Adrenal gland (tissue), 12 donors: ENCODE results near the gene NDUFC2. TPM values are rescaled to one million over a fixed set of nuclear protein-coding genes. Genes with fewer than 3 reads are reported as not detected.

Experiments used
- DNase-seq, 7 donors: peaks; one replicate each; pipeline ENCODE4 v3.0.0-alpha.2; 2019 to 2020
- H3K27ac ChIP-seq, 5 donors: fragments of 200-600 bp; sonication (generic) in 4 of 5; 1 replicate in 3 of 5; 2 replicates in 2 of 5; pipeline versions ENCODE4 v1.5.1 to v1.8.0; 2016 to 2020; ENCODE audit warnings: mild to moderate bottlenecking in 1 of 5
- H3K27me3 ChIP-seq: fragments of 200-600 bp; 2 replicates; pipeline ENCODE4 v1.8.0; 2021
- H3K36me3 ChIP-seq, 2 donors: fragments of 200-600 bp; replicated peaks in 1 of 2; 1 replicate in 1 of 2; 2 replicates in 1 of 2; pipeline versions ENCODE4 v1.5.1 to v1.8.0; 2018 to 2022
- H3K4me1 ChIP-seq, 2 donors: fragments of 200-600 bp; replicated peaks in 1 of 2; 1 replicate in 1 of 2; 2 replicates in 1 of 2; pipeline versions ENCODE4 v1.5.1 to v1.8.0; 2018 to 2021
- H3K4me3 ChIP-seq, 4 donors: fragments of 200-600 bp; sonication (generic) in 3 of 4; one replicate each; pipeline ENCODE4 v1.5.1; 2016 to 2018
- H3K9me3 ChIP-seq, 3 donors: fragments of 200-600 bp; sonication (generic) in 1 of 3; replicated peaks in 1 of 3; 1 replicate in 2 of 3; 2 replicates in 1 of 3; pipeline versions ENCODE4 v1.5.1 to v1.8.0; 2016 to 2021
- POLR2A ChIP-seq, 2 donors: fragments of 450-650 bp; IDR thresholded peaks; one replicate each; pipeline ENCODE4 v1.6.1; 2017; ENCODE audit warnings: antibody characterized with exemption in 2 of 2, mild to moderate bottlenecking in 2 of 2, moderate library complexity in 1 of 2
- WGBS, 4 donors: extraction: QIAGEN DNeasy Blood & Tissue Kit in 2 of 4; methylation state at CpG; one replicate each; pipeline versions ENCODE4 v1.1.5 to v1.1.7; 2013 to 2017; 5-methylcytosine and 5-hydroxymethylcytosine counted together
- intact Hi-C, 2 donors: fragments of 100-400 bp; cut with DNase I; formaldehyde crosslinking; loops; one replicate each; pipeline versions ENCODE4 v1.14.1 to v1.15.0; 2022 to 2023
- polyA plus RNA-seq, 3 donors: library from polyadenylated mRNA; stranded (reverse); fragments of 200-250 nt in 2 of 3; fragments of 350-450 nt in 1 of 3; fragmentation: Illumina TruSeq in 1 of 3; extraction: RNeasy Lipid Tissue Mini Kit (QIAGEN cat#74804) in 1 of 3; gene quantifications; one replicate each; pipeline ENCODE4 v1.2.3, GENCODE V29; 2013 to 2014
- total RNA-seq, 9 donors: library from RNA; depleted of rRNA in 4 of 9; stranded (reverse); fragments of >200 nt in 4 of 9; fragments of 120-200 nt in 1 of 9; fragmentation: NEBNext Ultra II Directional in 1 of 9; extraction: Animal tissue kit (Norgen Biotek cat#: 25700) in 1 of 9; gene quantifications; one replicate each; pipeline versions ENCODE4 v1.1.0 to v1.2.4, GENCODE V29; 2013 to 2023
- TF ChIP-seq, protein P1 (sequence below), 6 experiments: fragments of 450-650 bp in 4 of 6; fragments of 200-600 bp in 2 of 6; sonication (generic) in 1 of 6; IDR thresholded peaks; 1 replicate in 5 of 6; 2 replicates in 1 of 6; pipeline versions ENCODE4 v1.5.1 to v1.8.0; 2016 to 2021; ENCODE audit warnings: antibody characterized with exemption in 6 of 6, mild to moderate bottlenecking in 2 of 6, moderate library complexity in 1 of 6
- donor health status: healthy with polysubstance abuse.
- donor health status: Bipolar disorder and iron deficiency.
- donor health status: DM: yes; HTN: yes; CAD: no.
- donor health status: DM: no; HTN: no; CAD: no.
- donor health status: DM: no; HTN: no; CAD: no.
- donor health status: DM: yes; HTN: yes; CAD: no.

NDUFC2 gene
- total and polyA plus RNA-seq, 12 donors = 75.4 to 487 (median 332) TPM

DNA sequence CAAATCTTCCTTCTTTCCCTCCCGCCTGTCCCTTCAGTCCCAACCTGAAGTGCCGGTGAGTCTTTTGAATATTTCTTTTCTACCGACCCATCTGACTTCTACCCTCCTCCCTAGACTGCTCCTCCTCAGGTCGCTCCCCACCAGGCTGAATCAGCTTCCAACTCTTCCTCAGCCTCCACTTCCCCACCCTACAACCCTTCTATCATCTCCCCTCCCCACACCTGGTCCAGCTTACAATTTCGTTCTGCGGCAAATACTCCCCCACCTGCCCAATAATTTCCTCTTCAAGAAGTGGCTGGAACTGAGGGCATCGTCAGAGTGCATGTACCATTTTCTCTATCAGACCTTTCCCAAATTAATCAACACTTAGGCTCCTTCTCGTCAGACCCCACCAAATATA is 2.5 kb upstream of the NDUFC2 start:
- no peak for DNase-seq
- TF ChIP-seq POLR2A (IDR thresholded peaks at IDR 0.05) = no peak
- TF ChIP-seq, protein P1, sequence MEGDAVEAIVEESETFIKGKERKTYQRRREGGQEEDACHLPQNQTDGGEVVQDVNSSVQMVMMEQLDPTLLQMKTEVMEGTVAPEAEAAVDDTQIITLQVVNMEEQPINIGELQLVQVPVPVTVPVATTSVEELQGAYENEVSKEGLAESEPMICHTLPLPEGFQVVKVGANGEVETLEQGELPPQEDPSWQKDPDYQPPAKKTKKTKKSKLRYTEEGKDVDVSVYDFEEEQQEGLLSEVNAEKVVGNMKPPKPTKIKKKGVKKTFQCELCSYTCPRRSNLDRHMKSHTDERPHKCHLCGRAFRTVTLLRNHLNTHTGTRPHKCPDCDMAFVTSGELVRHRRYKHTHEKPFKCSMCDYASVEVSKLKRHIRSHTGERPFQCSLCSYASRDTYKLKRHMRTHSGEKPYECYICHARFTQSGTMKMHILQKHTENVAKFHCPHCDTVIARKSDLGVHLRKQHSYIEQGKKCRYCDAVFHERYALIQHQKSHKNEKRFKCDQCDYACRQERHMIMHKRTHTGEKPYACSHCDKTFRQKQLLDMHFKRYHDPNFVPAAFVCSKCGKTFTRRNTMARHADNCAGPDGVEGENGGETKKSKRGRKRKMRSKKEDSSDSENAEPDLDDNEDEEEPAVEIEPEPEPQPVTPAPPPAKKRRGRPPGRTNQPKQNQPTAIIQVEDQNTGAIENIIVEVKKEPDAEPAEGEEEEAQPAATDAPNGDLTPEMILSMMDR (IDR thresholded peaks at IDR 0.05) = no peak
- H3K36me3 ChIP-seq = no peaks in the 10 kb centered on the region
- no peak overlapping the region for H3K27ac ChIP-seq
- intact Hi-C loops = no loop called here
- no peaks in the 10 kb centered on the region for H3K27me3 ChIP-seq
- 83 to 88% (median 86%) methylated on average over 8 of the region's 8 CpGs for WGBS, 4 donors
- H3K4me1 ChIP-seq = peaks cover 14 to 18% of the 10 kb centered on the region in 2 donors
- no peaks in the 10 kb centered on the region for H3K9me3 ChIP-seq
- no peak overlapping the region for H3K4me3 ChIP-seq

DNA sequence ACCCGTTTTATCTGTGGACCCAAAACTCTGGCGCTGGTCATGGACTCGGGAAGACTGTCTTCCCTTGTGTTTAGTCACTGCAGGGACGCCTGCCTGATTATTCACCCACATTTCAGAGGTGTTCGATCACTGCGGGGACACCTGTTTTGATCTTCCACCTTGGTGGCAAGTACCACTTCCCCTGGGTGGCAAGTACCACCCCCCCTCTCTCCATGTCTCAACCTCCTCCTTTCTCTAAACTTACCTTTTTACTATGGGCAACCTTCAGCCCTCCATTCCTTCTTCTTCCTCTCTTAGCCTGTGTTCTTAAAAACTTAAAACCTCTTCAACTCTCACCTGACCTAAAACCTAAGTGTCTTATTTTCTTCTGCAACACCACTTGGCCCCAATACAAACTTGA is 1.9 kb upstream of the NDUFC2 start:
- TF ChIP-seq, protein P1 (IDR thresholded peaks at IDR 0.05) = no peak
- TF ChIP-seq POLR2A (IDR thresholded peaks at IDR 0.05) = no peak
- WGBS, 4 donors = 88 to 89% (median 89%) methylated on average over 6 of the region's 6 CpGs
- peaks cover 18 to 24% of the 10 kb centered on the region in 2 donors for H3K4me1 ChIP-seq
- no peaks in the 10 kb centered on the region for H3K9me3 ChIP-seq
- intact Hi-C loops = no loop called here
- no peak for DNase-seq
- no peak overlapping the region for H3K27ac ChIP-seq
- H3K27me3 ChIP-seq = no peaks in the 10 kb centered on the region
- H3K4me3 ChIP-seq = no peak overlapping the region
- no peaks in the 10 kb centered on the region for H3K36me3 ChIP-seq

DNA sequence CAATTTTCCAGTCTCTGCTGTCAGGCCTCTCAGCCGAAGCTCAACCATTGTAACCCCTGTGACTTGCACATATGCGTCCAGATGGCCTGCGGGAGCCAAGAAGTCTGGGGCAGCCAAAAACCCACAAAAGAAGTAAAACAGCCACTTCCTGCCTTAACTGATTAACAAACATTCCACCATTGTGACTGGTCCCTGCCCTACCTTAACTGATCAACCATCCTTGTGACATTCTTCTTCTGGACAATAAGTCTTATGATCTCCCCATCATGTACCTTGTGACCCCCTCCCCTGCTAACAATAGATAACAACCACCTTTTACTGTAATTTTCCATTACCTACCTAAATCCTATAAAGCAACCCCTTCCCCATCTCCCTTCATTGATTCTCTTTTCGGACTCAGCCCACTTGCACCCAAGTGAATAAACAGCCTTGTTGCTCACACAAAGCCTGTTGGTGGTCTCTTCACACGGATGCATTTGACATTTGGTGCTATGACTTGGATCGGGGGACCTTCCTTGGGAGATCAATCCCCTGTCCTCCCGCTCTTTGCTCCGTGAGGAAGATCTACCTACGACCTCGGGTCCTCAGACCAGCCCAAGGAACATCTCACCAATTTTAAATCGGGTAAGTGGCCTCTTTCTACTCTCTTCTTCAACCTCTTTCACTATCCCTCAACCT is 1.3 kb upstream of the NDUFC2 start:
- H3K36me3 ChIP-seq = no peaks in the 10 kb centered on the region
- no peak overlapping the region for H3K4me3 ChIP-seq
- intact Hi-C loops = no loop called here
- H3K4me1 ChIP-seq = peaks cover 18 to 28% of the 10 kb centered on the region in 2 donors
- TF ChIP-seq, protein P1 (IDR thresholded peaks at IDR 0.05) = no peak
- DNase-seq = peak in 1 of 7 donors; percentile 43
- H3K27me3 ChIP-seq = no peaks in the 10 kb centered on the region
- H3K9me3 ChIP-seq = no peaks in the 10 kb centered on the region
- WGBS, 4 donors = 81 to 87% (median 85%) methylated on average over 11 of the region's 11 CpGs
- no peak overlapping the region for H3K27ac ChIP-seq

DNA sequence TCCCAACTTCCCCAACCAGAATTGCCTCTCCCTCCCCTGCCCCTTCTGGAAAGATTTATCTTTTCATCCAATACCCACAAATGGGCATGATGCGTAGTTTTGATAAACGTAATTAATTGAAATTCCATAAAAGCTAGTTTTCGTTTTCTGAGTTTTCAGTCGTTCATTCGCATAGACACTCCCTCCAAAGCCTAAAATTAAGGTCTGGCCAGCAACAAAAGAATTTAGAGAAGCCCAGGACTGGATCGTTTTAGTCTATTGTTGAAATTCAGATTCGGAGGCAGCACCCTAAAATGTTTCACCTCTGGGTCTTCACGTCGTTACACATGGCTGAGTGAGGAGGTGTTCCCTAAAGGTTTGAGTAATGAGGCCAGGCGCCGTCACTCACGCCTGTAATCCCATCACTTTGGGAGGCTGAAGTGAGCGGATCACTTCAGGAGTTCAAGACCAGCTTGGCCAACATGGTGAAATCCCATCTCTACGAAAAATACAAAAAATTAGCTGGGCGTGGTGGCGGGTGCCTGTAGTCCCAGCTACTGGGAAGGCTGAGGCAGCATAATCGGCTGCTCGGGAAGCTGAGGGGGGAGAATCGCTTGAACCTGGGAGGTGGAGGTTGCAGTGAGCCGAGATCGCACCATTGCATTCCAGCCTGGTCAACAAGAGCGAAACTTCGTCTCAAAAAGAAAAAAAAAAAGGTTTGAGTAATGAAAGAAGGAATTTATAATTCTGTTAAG is 589 bp upstream of the NDUFC2 start:
- TF ChIP-seq, protein P1 (IDR thresholded peaks at IDR 0.05) = peak in 1 of 6 experiments; percentile 9
- no peak for TF ChIP-seq POLR2A (IDR thresholded peaks at IDR 0.05)
- H3K4me3 ChIP-seq = peak overlapping the region; percentile 30 to 88 (median 76)
- DNase-seq = peak in 1 of 7 donors; percentile 48
- 55 to 62% (median 60%) methylated on average over 17 to 23 of the region's 23 CpGs for WGBS, 4 donors
- no peaks in the 10 kb centered on the region for H3K36me3 ChIP-seq
- H3K27me3 ChIP-seq = no peaks in the 10 kb centered on the region
- H3K27ac ChIP-seq = peak overlapping the region; percentile 58 to 93 (median 89)
- peaks cover 18 to 35% of the 10 kb centered on the region in 2 donors for H3K4me1 ChIP-seq
- H3K9me3 ChIP-seq = no peaks in the 10 kb centered on the region
- intact Hi-C loops = no loop called here
